Measurements from ENCODE around the gene CNIH3. TPM values are rescaled to one million over a fixed set of nuclear protein-coding genes. Genes with fewer than 3 reads are reported as not detected.

CNIH3 gene
- total RNA-seq, 1 experiment from 2014 or later = 4.2 TPM

GRCh38 chr1:224739997-224740684 lies 124.0 kb downstream of the CNIH3 start:
- H3K14ac ChIP-seq (ENCODE audit: insufficient read depth, low read length) = no peak overlapping the region
- H3K4me2 ChIP-seq (ENCODE audit: insufficient read depth, insufficient read length, low read length) = no peak overlapping the region
- no peak overlapping the region for H3K23ac ChIP-seq (ENCODE audit: insufficient read length, low read depth, low read length)
- H3K4me3 Mint-ChIP-seq = no peak overlapping the region
- H4K20me1 ChIP-seq (ENCODE audit: control insufficient read depth, insufficient read depth, insufficient read length) = no peaks in the 10 kb centered on the region
- H2BK5ac ChIP-seq (ENCODE audit: insufficient read length, low read length) = no peak overlapping the region
- H4K8ac ChIP-seq (replicated peaks; ENCODE audit: insufficient read length, low read depth, low read length) = no peak overlapping the region
- no peak overlapping the region for H2BK20ac ChIP-seq (ENCODE audit: low read depth, low read length, poor library complexity, severe bottlenecking)
- H3K27ac Mint-ChIP-seq = no peak overlapping the region
- no peak overlapping the region for H3K56ac ChIP-seq (ENCODE audit: insufficient read length, low read depth, low read length)
- H2AFZ ChIP-seq (ENCODE audit: low read length) = no peak overlapping the region
- no peaks in the 10 kb centered on the region for H3K9me3 Mint-ChIP-seq
- H3T11ph ChIP-seq (ENCODE audit: low read length) = no peak overlapping the region
- DNase-seq = no peak
- peaks cover 48 to 52% of the 10 kb centered on the region in 2 experiments for H3K4me1 Mint-ChIP-seq
- peaks cover 10% of the 10 kb centered on the region; the same call in 1 of the 2 replicates for H3K27me3 Mint-ChIP-seq (ENCODE audit: low read depth)
- WGBS (ENCODE audit: extremely low coverage, insufficient read length, low lambda C conversion rate) = no CpG with 5 or more reads among the region's 7 CpGs
- no peaks in the 10 kb centered on the region for H3K27me3 ChIP-seq (ENCODE audit: insufficient read depth, low read length)
- no peak overlapping the region for H4K5ac ChIP-seq (ENCODE audit: insufficient read length, low read depth, low read length)
- H2BK15ac ChIP-seq (ENCODE audit: low read depth, low read length) = no peak overlapping the region
- no peaks in the 10 kb centered on the region for H3K36me3 Mint-ChIP-seq (ENCODE audit: insufficient read depth in 1 of 3, low read depth in 3 of 3)
- H3K23me2 ChIP-seq (ENCODE audit: insufficient read length, low read depth, low read length, poor library complexity, severe bottlenecking) = no peaks in the 10 kb centered on the region
- H3K9me3 ChIP-seq (ENCODE audit: control insufficient read depth, low read depth, low read length) = no peaks in the 10 kb centered on the region
- no peak overlapping the region for H3K9ac ChIP-seq (ENCODE audit: extremely low read depth, insufficient read length, low read length)
- H3K79me1 ChIP-seq (ENCODE audit: insufficient read depth, low read depth, low read length, poor library complexity, severe bottlenecking) = no peaks in the 10 kb centered on the region
- TF ChIP-seq, protein P1, sequence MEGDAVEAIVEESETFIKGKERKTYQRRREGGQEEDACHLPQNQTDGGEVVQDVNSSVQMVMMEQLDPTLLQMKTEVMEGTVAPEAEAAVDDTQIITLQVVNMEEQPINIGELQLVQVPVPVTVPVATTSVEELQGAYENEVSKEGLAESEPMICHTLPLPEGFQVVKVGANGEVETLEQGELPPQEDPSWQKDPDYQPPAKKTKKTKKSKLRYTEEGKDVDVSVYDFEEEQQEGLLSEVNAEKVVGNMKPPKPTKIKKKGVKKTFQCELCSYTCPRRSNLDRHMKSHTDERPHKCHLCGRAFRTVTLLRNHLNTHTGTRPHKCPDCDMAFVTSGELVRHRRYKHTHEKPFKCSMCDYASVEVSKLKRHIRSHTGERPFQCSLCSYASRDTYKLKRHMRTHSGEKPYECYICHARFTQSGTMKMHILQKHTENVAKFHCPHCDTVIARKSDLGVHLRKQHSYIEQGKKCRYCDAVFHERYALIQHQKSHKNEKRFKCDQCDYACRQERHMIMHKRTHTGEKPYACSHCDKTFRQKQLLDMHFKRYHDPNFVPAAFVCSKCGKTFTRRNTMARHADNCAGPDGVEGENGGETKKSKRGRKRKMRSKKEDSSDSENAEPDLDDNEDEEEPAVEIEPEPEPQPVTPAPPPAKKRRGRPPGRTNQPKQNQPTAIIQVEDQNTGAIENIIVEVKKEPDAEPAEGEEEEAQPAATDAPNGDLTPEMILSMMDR (conservative IDR thresholded peaks at IDR 0.05) = no peak
- no peak overlapping the region for H3K27ac ChIP-seq (ENCODE audit: insufficient read length, low read depth, low read length)
- no peak overlapping the region for H3K4ac ChIP-seq (ENCODE audit: low read depth, low read length)
- no peak overlapping the region for H2AK5ac ChIP-seq (ENCODE audit: insufficient read length, low read length)
- H2BK120ac ChIP-seq (ENCODE audit: low read depth, low read length, poor library complexity, severe bottlenecking) = no peak overlapping the region
- no peak overlapping the region for H3K18ac ChIP-seq (ENCODE audit: insufficient read length, low read depth, low read length)
- H2BK12ac ChIP-seq (ENCODE audit: insufficient read length, low read depth, low read length) = no peak overlapping the region
- H3K4me1 ChIP-seq (ENCODE audit: insufficient read depth, low read length) = peaks cover 12% of the 10 kb centered on the region; the same call in 1 of the 2 replicates
- no peak overlapping the region for H4K91ac ChIP-seq (ENCODE audit: insufficient read length, low read depth, low read length)
- no peaks in the 10 kb centered on the region for H3K79me2 ChIP-seq (ENCODE audit: insufficient read depth, low read length)
